GM12864 (cell line): Measurements from ENCODE around the gene GNB1.
A peak's percentile ranks its signal among the peaks of the same experiment; 100 is the strongest.

ENCODE experiments used
- DNase-seq: peaks from one replicate; pipeline ENCODE4 v3.0.0-alpha.2; 2011; ENCODE audit warnings: low read depth
- H3K4me3 ChIP-seq: 2 replicates; pipeline ENCODE4 v1.5.1; 2011; ENCODE audit warnings: mild to moderate bottlenecking, low read depth, low read length, control low read depth
- CTCF ChIP-seq: IDR thresholded peaks from 2 replicates; pipeline ENCODE4 v1.5.1; 2011; ENCODE audit warnings: low read depth, mild to moderate bottlenecking, moderate library complexity, low read length, control low read depth, inconsistent platforms; ENCODE audit errors: missing control alignments

The GNB1 gene

GRCh38 chr1:1808206-1808605, 82.7 kb downstream of the GNB1 start:
- no peak for TF ChIP-seq CTCF
- DNase-seq = no peak
- no peak overlapping the region for H3K4me3 ChIP-seq

DNA sequence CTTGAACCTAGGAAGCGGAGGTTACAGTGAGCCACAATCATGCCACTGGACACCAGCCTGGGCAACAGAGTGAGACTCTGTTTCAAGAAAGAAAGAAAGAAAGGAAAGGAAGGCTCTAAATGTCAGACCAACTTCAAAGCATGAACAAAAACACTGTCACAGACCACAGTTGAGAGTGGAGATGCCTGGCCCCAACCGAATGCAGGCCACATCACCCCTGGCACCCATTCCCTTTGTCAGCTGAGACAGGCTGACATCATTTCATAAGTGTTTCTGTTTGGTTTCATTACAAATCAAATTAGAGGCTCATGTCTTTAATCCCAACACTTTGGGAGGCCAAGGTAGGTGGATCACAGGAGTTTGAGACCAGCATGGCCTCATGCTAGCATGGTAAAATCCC, 84.0 kb downstream of the GNB1 start:
- TF ChIP-seq CTCF = no peak
- DNase-seq = no peak
- no peak overlapping the region for H3K4me3 ChIP-seq

DNA sequence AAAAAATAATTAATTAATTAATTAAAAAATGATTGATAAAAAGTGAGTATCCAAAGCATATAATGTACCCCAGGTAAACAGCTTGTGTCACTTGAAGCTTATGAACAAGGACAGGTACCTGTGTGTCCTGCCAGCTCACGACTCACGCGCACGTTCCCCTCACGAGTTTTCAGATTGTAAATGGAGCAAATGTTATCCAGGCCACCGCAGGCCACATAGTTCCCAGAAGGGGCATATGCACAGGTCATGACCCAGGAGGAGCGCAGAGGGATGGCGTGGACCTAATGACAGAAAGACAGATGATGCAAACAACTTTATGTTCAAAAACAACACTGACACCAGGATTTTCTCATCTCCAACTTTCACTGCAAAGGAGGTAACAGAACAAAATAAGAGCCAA, 86.6 kb downstream of the GNB1 start:
- DNase-seq = no peak
- TF ChIP-seq CTCF = no peak
- no peak overlapping the region for H3K4me3 ChIP-seq

DNA sequence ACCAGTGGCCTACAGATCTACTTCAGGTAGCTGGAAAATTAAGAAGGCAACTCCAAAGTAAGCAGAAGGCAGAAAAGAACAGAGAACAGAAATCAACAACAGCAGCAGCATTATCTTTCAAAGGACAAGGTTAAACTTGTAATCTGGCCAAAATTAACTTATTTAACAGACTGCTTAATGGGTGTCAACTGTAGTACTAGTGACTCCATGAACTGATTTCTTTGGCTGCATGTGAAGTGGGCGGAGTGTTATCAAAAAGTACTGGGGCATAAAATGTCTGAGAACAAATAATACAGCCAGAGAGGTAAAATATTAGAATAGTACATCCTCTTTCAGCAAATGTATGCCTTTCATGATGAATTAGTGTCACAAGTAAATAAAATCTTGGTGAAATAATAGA, 88.0 kb downstream of the GNB1 start:
- H3K4me3 ChIP-seq = no peak overlapping the region
- no peak for TF ChIP-seq CTCF
- DNase-seq = no peak

DNA sequence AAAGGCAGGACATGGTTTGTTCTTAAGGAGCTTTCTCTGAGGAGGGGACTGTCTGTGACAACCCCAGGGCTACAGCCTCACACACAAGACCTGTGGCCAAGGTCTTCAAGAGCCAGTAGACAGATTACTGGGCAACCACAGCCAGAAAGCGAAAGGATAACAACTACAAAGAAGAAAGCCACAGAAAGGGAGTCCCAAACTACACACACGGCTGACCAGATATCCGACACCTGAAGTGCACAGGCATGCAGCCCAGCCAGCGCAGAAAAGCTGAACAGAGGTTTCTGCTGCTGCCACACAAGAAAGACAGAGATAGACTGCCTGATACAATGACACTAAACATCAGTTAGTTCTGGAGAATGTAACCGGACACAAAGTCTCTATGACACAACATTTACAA, 91.2 kb downstream of the GNB1 start:
- DNase-seq = peak; percentile 57
- no peak for TF ChIP-seq CTCF
- H3K4me3 ChIP-seq = no peak overlapping the region

DNA sequence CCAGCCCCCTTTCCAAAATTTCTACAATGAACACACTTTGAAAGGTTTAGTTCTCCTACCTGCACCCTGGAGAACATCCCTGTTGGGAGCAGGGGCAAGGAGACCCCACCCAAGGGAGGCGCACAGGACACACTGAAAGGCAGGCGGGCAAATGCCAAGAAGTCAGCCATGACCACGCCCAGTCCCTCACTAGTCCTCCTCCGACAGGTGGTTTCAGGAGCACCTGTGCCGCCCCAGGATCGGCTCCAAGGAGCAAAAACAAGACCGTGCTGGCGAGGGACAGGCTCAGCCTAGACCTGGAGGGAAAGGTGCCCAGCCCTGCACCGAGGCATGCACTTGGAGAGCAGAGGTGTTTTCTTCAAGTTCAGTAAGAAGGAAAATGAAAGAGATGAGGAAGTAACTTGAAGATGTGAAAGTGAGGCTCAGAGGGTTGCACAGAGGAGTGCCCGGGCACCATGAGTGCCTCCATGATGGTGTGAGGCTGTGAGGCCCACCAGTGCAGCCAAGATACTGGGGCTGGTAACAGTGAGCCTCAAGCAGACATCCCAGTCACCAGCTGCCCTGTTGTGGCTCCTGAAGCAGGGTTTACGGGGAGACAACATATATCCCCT, 93.1 kb downstream of the GNB1 start:
- no peak for DNase-seq
- TF ChIP-seq CTCF = no peak
- no peak overlapping the region for H3K4me3 ChIP-seq

DNA sequence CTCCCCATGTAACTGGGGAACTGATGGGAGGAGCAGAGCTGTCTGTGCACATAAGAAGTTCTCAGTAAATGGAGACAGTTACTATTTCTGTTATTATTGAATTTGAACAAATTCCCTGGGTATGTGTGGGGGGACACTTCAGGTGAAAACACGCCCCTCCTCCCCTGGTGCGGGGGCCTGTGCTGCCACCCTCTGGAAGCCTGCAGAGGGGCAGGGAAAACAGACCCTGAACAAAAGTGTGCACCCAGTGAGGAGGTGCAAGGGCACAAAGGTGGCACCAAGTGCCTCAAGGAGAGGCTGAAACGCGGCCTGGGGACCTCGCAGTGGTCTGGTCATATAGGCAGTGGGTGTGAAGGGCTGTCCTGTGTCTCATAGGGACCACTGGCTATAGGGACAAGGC, 94.4 kb downstream of the GNB1 start:
- DNase-seq = no peak
- TF ChIP-seq CTCF = peak; percentile 29
- H3K4me3 ChIP-seq = no peak overlapping the region
